ENCODE results near the gene IDI1. TPM values are rescaled to one million over a fixed set of nuclear protein-coding genes. Genes with fewer than 3 reads are reported as not detected.

Gene IDI1
- total and polyA plus RNA-seq, 2 donors (not counting 1 experiment from before 2014, with no cell fraction given) = 59.8 to 167 TPM

- Histone ChIP-seq H3K27ac (ENCODE audit: low read length in 2 of 2) (no peak overlapping the region), H3K4me2 (replicated peaks; ENCODE audit: low read depth, low read length, poor library complexity, severe bottlenecking) (no peak overlapping the region), H3K4me1 (ENCODE audit: control insufficient read depth in 2 of 2, insufficient read depth in 2 of 2, low read length in 2 of 2) (no peaks in the 10 kb centered on the region), H4K20me1 (ENCODE audit: control insufficient read depth, insufficient read depth, low read length, poor library complexity, severe bottlenecking) (peaks cover 42% of the 10 kb centered on the region), H3K27me3 (replicated peaks in 1 of 4; ENCODE audit: control extremely low read depth in 1 of 4, control insufficient read depth in 3 of 4, insufficient read depth in 4 of 4, low read length in 3 of 4) (no peaks in the 10 kb centered on the region), H3K36me3 (replicated peaks in 1 of 2; ENCODE audit: control extremely low read depth in 1 of 2, control insufficient read depth in 1 of 2, extremely low read depth in 1 of 2, insufficient read depth in 2 of 2, low read length in 1 of 2) (peaks cover 0 to 38% of the 10 kb centered on the region in 2 experiments), H3K79me2 (ENCODE audit: control insufficient read depth, insufficient read depth, low read length) (peaks cover 37% of the 10 kb centered on the region), H2AFZ (ENCODE audit: insufficient read depth, low read depth, low read length, poor library complexity, severe bottlenecking) (no peak overlapping the region), H3K9ac (ENCODE audit: low read length) (no peak overlapping the region), H3K4me3 (ENCODE audit: control extremely low read depth in 1 of 5, extremely low read depth in 1 of 5, insufficient read depth in 1 of 5, low read depth in 2 of 5, low read length in 4 of 5) (no peak overlapping the region), H3K9me3 (ENCODE audit: control extremely low read depth in 1 of 3, control insufficient read depth in 2 of 3, insufficient read depth in 1 of 3, low read length in 2 of 3) (no peaks in the 10 kb centered on the region)
- Mint-ChIP-seq H3K27me3 (no peaks in the 10 kb centered on the region), H3K4me1 (peaks cover 5% of the 10 kb centered on the region), H3K27ac (no peak overlapping the region), H3K4me3 (no peak overlapping the region), H3K9me3 (ENCODE audit: insufficient read depth) (no peaks in the 10 kb centered on the region)
- intact Hi-C loops (cut with micrococcal nuclease) = no loop called here
- DNase-seq (no peak), ATAC-seq (ENCODE audit: low read depth) (no peak)
- no peak for TF ChIP-seq CTCF (IDR thresholded peaks at IDR 0.05)
- TF ChIP-seq EZH2 (IDR thresholded peaks at IDR 0.05; ENCODE audit: borderline replicate concordance, insufficient read depth, low read depth, low read length, poor library complexity, severe bottlenecking) = no peak
- POLR2A ChIA-PET = no interaction called here
- CTCF ChIA-PET = interaction anchor here (1.1 kb wide), 1 partner anchor 564 kb away, joined by 3 read pairs; no protein-coding TSS in a partner anchor
- 97% methylated on average over 16 of the region's 24 CpGs for whole genome bisulfite sequencing (ENCODE audit: insufficient coverage)
Observed at GRCh38 chr10:1074052-1074747, 25.3 kb upstream of the IDI1 start.

- H3K4me1 Mint-ChIP-seq = peaks cover 12% of the 10 kb centered on the region
- Histone ChIP-seq H4K20me1 (ENCODE audit: control insufficient read depth, insufficient read depth, low read length, poor library complexity, severe bottlenecking) (peaks cover 61% of the 10 kb centered on the region), H3K27ac (ENCODE audit: low read length in 2 of 2) (no peak overlapping the region), H3K4me3 (ENCODE audit: control extremely low read depth in 1 of 5, extremely low read depth in 1 of 5, insufficient read depth in 1 of 5, low read depth in 2 of 5, low read length in 4 of 5) (no peak overlapping the region), H3K9ac (ENCODE audit: low read length) (no peak overlapping the region), H3K4me1 (ENCODE audit: control insufficient read depth in 2 of 2, insufficient read depth in 2 of 2, low read length in 2 of 2) (no peaks in the 10 kb centered on the region), H2AFZ (ENCODE audit: insufficient read depth, low read depth, low read length, poor library complexity, severe bottlenecking) (no peak overlapping the region), H3K79me2 (ENCODE audit: control insufficient read depth, insufficient read depth, low read length) (peaks cover 46% of the 10 kb centered on the region), H3K27me3 (replicated peaks in 1 of 4; ENCODE audit: control extremely low read depth in 1 of 4, control insufficient read depth in 3 of 4, insufficient read depth in 4 of 4, low read length in 3 of 4) (no peaks in the 10 kb centered on the region), H3K36me3 (replicated peaks in 1 of 2; ENCODE audit: control extremely low read depth in 1 of 2, control insufficient read depth in 1 of 2, extremely low read depth in 1 of 2, insufficient read depth in 2 of 2, low read length in 1 of 2) (peaks cover 0 to 26% of the 10 kb centered on the region in 2 experiments), H3K9me3 (ENCODE audit: control extremely low read depth in 1 of 3, control insufficient read depth in 2 of 3, insufficient read depth in 1 of 3, low read length in 2 of 3) (no peaks in the 10 kb centered on the region), H3K4me2 (replicated peaks; ENCODE audit: low read depth, low read length, poor library complexity, severe bottlenecking) (no peak overlapping the region)
- WGBS (ENCODE audit: insufficient coverage) = 100% methylated on average over 3 of the region's 7 CpGs
- ChIA-PET CTCF (interaction anchor here (0.9 kb wide), 1 partner anchor 13 kb away, joined by 3 read pairs; no protein-coding TSS in a partner anchor), POLR2A (no interaction called here)
- intact Hi-C loops (cut with micrococcal nuclease) = no loop called here
- ATAC-seq (ENCODE audit: low read depth) (no peak), DNase-seq (no peak)
- H3K27me3 Mint-ChIP-seq = no peaks in the 10 kb centered on the region
- no peak overlapping the region for H3K27ac Mint-ChIP-seq
- TF ChIP-seq CTCF (IDR thresholded peaks at IDR 0.05) (no peak), EZH2 (IDR thresholded peaks at IDR 0.05; ENCODE audit: borderline replicate concordance, insufficient read depth, low read depth, low read length, poor library complexity, severe bottlenecking) (no peak)
- no peak overlapping the region for H3K4me3 Mint-ChIP-seq
- no peaks in the 10 kb centered on the region for H3K9me3 Mint-ChIP-seq (ENCODE audit: insufficient read depth)
Observed at GRCh38 chr10:1070919-1071318, 22.0 kb upstream of the IDI1 start.
